HAP-1 (cell line): Measurements from ENCODE around the gene MYOCOS.
"Not testable (repeated sequence)": the region's sequence is repeated elsewhere in the genome, so short reads cannot be mapped to it uniquely, and the experiment has no call there.

Source experiments
- DNase-seq, 2 experiments: peaks; one replicate each; pipeline ENCODE4 v3.0.0-alpha.2; 2016 to 2020; ENCODE audit warnings: low spot score in 2 of 2
- H3K27me3 ChIP-seq: fragments of 250-450 bp; sonication (Bioruptor Pico); 2 replicates; pipeline ENCODE4 v1.5.1; 2020; ENCODE audit warnings: low read depth, mild to moderate bottlenecking, moderate library complexity
- H3K36me3 ChIP-seq: fragments of 250-450 bp; sonication (Bioruptor Pico); replicated peaks from 2 replicates; pipeline ENCODE4 v1.5.1; 2020; ENCODE audit warnings: mild to moderate bottlenecking
- H3K4me1 ChIP-seq: fragments of 250-450 bp; sonication (Bioruptor Pico); 2 replicates; pipeline ENCODE4 v1.5.1; 2020; ENCODE audit warnings: mild to moderate bottlenecking
- H3K4me3 ChIP-seq: fragments of 250-450 bp; sonication (Bioruptor Pico); 2 replicates; pipeline ENCODE4 v1.5.1; 2020; ENCODE audit warnings: mild to moderate bottlenecking, moderate library complexity
- H3K9me3 ChIP-seq: fragments of 250-450 bp; sonication (Bioruptor Pico); 2 replicates; pipeline ENCODE4 v1.5.1; 2020; ENCODE audit warnings: mild to moderate bottlenecking, moderate library complexity
- in situ Hi-C: fragments of 300-500 bp; cut with MboI; formaldehyde crosslinking; loops from 3 replicates; pipeline ENCODE4 v1.14.3; 2020; ENCODE audit warnings: low sequenced_read_pairs, inconsistent platforms, mixed read lengths

The MYOCOS gene

GRCh38 chr1:171603042-171603441 lies 19.0 kb upstream of the MYOCOS start:
- H3K9me3 ChIP-seq, in situ Hi-C loops, DNase-seq, H3K36me3 ChIP-seq, H3K4me3 ChIP-seq, H3K4me1 ChIP-seq, H3K27me3 ChIP-seq: not testable (repeated sequence)

- in situ Hi-C loops, result no loop called here
- H3K4me3 ChIP-seq, result no peak overlapping the region
- H3K9me3 ChIP-seq, result no peaks in the 10 kb centered on the region
- no peaks in the 10 kb centered on the region for H3K4me1 ChIP-seq
- no peaks in the 10 kb centered on the region for H3K27me3 ChIP-seq
- DNase-seq, result no peak
- no peaks in the 10 kb centered on the region for H3K36me3 ChIP-seq
These were observed 15.6 kb upstream of the MYOCOS start for GRCh38 chr1:171606402-171606941.

DNA sequence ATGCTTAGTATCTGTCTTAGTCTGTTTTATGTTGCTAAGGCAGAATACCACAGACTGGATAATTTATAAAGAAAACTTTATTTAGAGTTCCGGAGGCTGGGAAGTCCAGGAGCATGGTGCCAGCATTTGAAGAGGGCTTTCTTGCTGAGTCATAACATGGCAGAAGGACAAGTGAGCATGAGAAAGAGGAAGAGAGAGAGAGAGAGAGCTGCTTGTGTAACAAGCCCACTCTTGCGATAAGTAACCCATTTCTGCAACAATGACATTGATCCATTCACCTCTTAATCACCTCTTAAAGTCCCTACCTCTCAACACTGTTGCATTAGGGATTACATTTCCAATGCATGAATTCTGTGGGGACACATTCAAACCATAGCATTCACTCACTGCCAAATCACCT lies 11.7 kb upstream of the MYOCOS start:
- Histone ChIP-seq H3K27me3 (no peaks in the 10 kb centered on the region), H3K36me3 (no peaks in the 10 kb centered on the region), H3K4me3 (no peak overlapping the region), H3K9me3 (no peaks in the 10 kb centered on the region), H3K4me1 (no peaks in the 10 kb centered on the region)
- DNase-seq, result no peak
- in situ Hi-C loops, result no loop called here

- in situ Hi-C loops, result no loop called here
- no peaks in the 10 kb centered on the region for H3K36me3 ChIP-seq
- H3K4me3 ChIP-seq, result no peak overlapping the region
- H3K27me3 ChIP-seq, result no peaks in the 10 kb centered on the region
- DNase-seq, result no peak
- H3K4me1 ChIP-seq, result no peaks in the 10 kb centered on the region
- no peaks in the 10 kb centered on the region for H3K9me3 ChIP-seq
These were observed 10.7 kb upstream of the MYOCOS start for GRCh38 chr1:171611306-171611705.

GRCh38 chr1:171613282-171613681 lies 8.8 kb upstream of the MYOCOS start:
- Histone ChIP-seq H3K4me3 (no peak overlapping the region), H3K9me3 (no peaks in the 10 kb centered on the region), H3K27me3 (no peaks in the 10 kb centered on the region), H3K36me3 (no peaks in the 10 kb centered on the region), H3K4me1 (no peaks in the 10 kb centered on the region)
- in situ Hi-C loops, result no loop called here
- DNase-seq, result no peak

GRCh38 chr1:171615122-171615906 lies 6.7 kb upstream of the MYOCOS start:
- H3K4me3 ChIP-seq, H3K4me1 ChIP-seq, H3K36me3 ChIP-seq, H3K9me3 ChIP-seq, in situ Hi-C loops, H3K27me3 ChIP-seq, DNase-seq: not testable (repeated sequence)

GRCh38 chr1:171616586-171616985 lies 5.5 kb upstream of the MYOCOS start:
- H3K4me3 ChIP-seq, result no peak overlapping the region
- in situ Hi-C loops, result no loop called here
- peaks cover 3% of the 10 kb centered on the region; the same call in 1 of the 2 replicates for H3K9me3 ChIP-seq
- DNase-seq, result no peak
- H3K36me3 ChIP-seq, result no peaks in the 10 kb centered on the region
- H3K4me1 ChIP-seq, result peaks cover 14% of the 10 kb centered on the region
- no peaks in the 10 kb centered on the region for H3K27me3 ChIP-seq

- in situ Hi-C loops, result no loop called here
- H3K9me3 ChIP-seq, result peaks cover 3% of the 10 kb centered on the region; the same call in 1 of the 2 replicates
- no peaks in the 10 kb centered on the region for H3K36me3 ChIP-seq
- peaks cover 14% of the 10 kb centered on the region for H3K4me1 ChIP-seq
- no peak overlapping the region for H3K4me3 ChIP-seq
- no peak for DNase-seq
- no peaks in the 10 kb centered on the region for H3K27me3 ChIP-seq
These were observed 1.7 kb downstream of the MYOCOS start for GRCh38 chr1:171623651-171624331.

- DNase-seq, result no peak
- in situ Hi-C loops, result no loop called here
- no peak overlapping the region for H3K4me3 ChIP-seq
- no peaks in the 10 kb centered on the region for H3K36me3 ChIP-seq
- peaks cover 3% of the 10 kb centered on the region; the same call in 1 of the 2 replicates for H3K9me3 ChIP-seq
- H3K27me3 ChIP-seq, result no peaks in the 10 kb centered on the region
- peaks cover 9% of the 10 kb centered on the region for H3K4me1 ChIP-seq
These were observed 3.2 kb downstream of the MYOCOS start for GRCh38 chr1:171625225-171625624.

DNA sequence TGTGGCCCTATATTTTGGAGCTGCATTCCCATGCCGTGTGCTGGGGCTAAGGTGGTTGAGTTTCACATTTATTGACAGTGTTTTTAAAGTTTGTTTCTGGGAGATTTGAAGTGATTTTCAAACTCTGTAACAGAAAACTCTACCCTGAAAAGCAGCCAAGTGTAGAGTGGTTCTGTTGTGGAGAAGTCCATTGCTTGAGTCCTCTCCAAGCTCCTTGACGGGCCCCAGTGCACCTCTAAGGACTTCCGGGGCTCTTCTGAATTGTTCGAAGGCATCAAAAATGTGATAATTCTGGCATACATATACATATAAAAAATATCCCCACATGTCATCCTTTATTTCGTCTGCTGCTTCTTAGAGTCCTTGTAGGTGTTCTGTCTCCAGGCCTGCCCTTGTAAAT lies 5.0 kb downstream of the MYOCOS start:
- Histone ChIP-seq H3K9me3 (no peaks in the 10 kb centered on the region), H3K4me1 (no peaks in the 10 kb centered on the region; the same call in 1 of the 2 replicates), H3K27me3 (no peaks in the 10 kb centered on the region), H3K4me3 (no peak overlapping the region), H3K36me3 (no peaks in the 10 kb centered on the region)
- DNase-seq, result no peak
- in situ Hi-C loops, result no loop called here

- Histone ChIP-seq H3K36me3 (no peaks in the 10 kb centered on the region), H3K27me3 (no peaks in the 10 kb centered on the region), H3K4me1 (no peaks in the 10 kb centered on the region; the same call in 1 of the 2 replicates), H3K9me3 (no peaks in the 10 kb centered on the region), H3K4me3 (no peak overlapping the region)
- in situ Hi-C loops, result no loop called here
- no peak for DNase-seq
These were observed 6.2 kb downstream of the MYOCOS start for GRCh38 chr1:171628225-171628624.

DNA sequence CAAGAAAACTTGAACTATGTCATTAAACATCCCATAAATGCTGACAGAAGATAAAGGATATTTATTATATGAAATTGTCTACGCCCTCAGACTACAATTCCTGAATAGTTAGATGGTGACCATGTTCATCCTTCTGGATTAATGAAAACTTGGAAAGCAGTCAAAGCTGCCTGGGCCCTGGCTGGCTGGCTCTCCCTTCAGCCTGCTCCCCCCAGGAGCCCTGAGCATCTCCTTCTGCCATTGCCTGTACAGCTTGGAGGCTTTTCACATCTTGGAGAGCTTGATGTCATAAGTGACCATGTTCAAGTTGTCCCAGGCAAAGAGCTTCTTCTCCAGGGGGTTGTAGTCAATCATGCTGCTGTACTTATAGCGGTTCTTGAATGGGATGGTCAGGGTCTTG lies 13.6 kb downstream of the MYOCOS start:
- in situ Hi-C loops, result no loop called here
- DNase-seq, result no peak
- Histone ChIP-seq H3K9me3 (no peaks in the 10 kb centered on the region), H3K27me3 (no peaks in the 10 kb centered on the region), H3K4me1 (no peaks in the 10 kb centered on the region), H3K4me3 (no peak overlapping the region), H3K36me3 (no peaks in the 10 kb centered on the region)

DNA sequence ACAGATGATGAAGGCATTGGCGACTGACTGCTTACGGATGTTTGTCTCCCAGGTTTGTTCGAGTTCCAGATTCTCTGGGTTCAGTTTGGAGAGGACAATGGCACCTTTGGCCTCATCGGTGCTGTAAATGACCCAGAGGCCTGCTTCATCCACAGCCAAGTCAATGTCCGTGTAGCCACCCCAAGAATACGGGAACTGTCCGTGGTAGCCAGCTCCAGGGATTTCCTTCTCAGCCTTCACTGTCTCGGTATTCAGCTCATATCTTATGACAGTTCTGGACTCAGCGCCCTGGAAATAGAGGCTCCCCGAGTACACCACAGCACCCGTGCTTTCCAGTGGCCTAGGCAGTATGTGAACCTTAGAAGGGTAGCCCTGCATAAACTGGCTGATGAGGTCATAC lies 14.1 kb downstream of the MYOCOS start:
- Histone ChIP-seq H3K27me3 (no peaks in the 10 kb centered on the region), H3K4me3 (no peak overlapping the region), H3K36me3 (no peaks in the 10 kb centered on the region), H3K9me3 (no peaks in the 10 kb centered on the region), H3K4me1 (no peaks in the 10 kb centered on the region)
- DNase-seq, result peak in 1 of 2 experiments; percentile 15
- in situ Hi-C loops, result no loop called here

DNA sequence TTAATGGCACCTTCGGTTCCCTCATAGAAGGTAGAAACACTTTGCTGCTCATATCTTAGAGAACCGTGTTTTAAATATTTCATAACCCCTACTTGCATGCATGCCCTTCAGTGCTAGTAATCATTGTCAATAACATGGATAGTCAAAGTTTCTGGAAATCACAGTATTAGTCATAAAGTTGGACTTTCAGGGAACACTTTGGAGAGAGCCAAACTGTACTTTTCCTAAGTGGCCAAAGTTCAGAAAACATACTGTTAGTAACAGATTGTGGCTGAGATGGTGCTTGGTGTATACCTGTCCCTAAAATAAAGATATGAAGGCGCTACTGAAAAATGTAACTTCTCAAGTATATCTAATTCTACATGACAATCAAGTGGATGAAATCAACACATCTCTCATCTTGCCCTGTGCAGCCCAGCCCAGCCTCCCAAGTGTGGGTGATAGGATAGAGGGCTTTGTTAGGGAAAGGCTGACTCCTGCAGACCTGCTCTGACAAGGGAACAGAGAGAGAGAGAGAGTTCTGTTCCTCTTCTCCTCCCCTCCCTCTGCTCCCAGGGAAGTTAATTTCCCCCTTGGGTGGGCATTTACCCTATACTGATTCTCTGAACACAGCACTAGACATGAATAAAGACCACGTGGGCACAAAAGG lies 16.0 kb downstream of the MYOCOS start:
- no peaks in the 10 kb centered on the region for H3K27me3 ChIP-seq
- H3K36me3 ChIP-seq, result no peaks in the 10 kb centered on the region
- no peaks in the 10 kb centered on the region for H3K9me3 ChIP-seq
- H3K4me3 ChIP-seq, result no peak overlapping the region
- in situ Hi-C loops, result no loop called here
- no peaks in the 10 kb centered on the region for H3K4me1 ChIP-seq
- DNase-seq, result no peak
